SJSA1 (cell line): ENCODE data around the gene ASPA. TPM values are rescaled to one million over a fixed set of nuclear protein-coding genes. Genes with fewer than 3 reads are reported as not detected.
"Not testable (repeated sequence)": the region's sequence is repeated elsewhere in the genome, so short reads cannot be mapped to it uniquely, and the experiment has no call there.

Experiments used
- DNase-seq, 2 experiments: peaks; one replicate each; pipeline ENCODE4 v3.0.0-alpha.2; 2015 to 2020; ENCODE audit warnings: low spot score in 2 of 2, low read depth in 1 of 2
- H3K27ac ChIP-seq: fragments of 250-450 bp; sonication (Bioruptor Pico); 2 replicates; pipeline ENCODE4 v1.5.1; 2020; ENCODE audit warnings: mild to moderate bottlenecking, moderate library complexity
- H3K27me3 ChIP-seq: fragments of 250-450 bp; sonication (Bioruptor Pico); replicated peaks from 2 replicates; pipeline ENCODE4 v1.5.1; 2020; ENCODE audit warnings: mild to moderate bottlenecking, moderate library complexity
- H3K36me3 ChIP-seq: fragments of 250-450 bp; sonication (Bioruptor Pico); 2 replicates; pipeline ENCODE4 v1.5.1; 2020; ENCODE audit warnings: mild to moderate bottlenecking
- H3K4me1 ChIP-seq: fragments of 250-450 bp; sonication (Bioruptor Pico); replicated peaks from 2 replicates; pipeline ENCODE4 v1.6.1; 2021; ENCODE audit warnings: mild to moderate bottlenecking
- H3K4me3 ChIP-seq: fragments of 250-450 bp; sonication (Bioruptor Pico); 2 replicates; pipeline ENCODE4 v1.5.1; 2020; ENCODE audit warnings: mild to moderate bottlenecking
- H3K9me3 ChIP-seq: fragments of 250-450 bp; sonication (Bioruptor Pico); replicated peaks from 2 replicates; pipeline ENCODE4 v1.5.1; 2020; ENCODE audit warnings: mild to moderate bottlenecking
- total RNA-seq: library from RNA; depleted of rRNA; stranded (reverse); fragments of >200 nt; shearing (Covaris generic); gene quantifications from 2 replicates; pipeline ENCODE4 v1.2.3, GENCODE V29; 2014; rRNA removed

Gene ASPA
- 0.18 TPM in 1 of 2 replicates, not detected in the other for total RNA-seq

GRCh38 chr17:3475812-3476610 is at the start of gene ASPA:
Gene ASPA (plus strand): TSS chr17:3475997. CDS start chr17:3476160, 163 bp downstream.
- DNase-seq = peak in 1 of 2 experiments; percentile 3
- no peak within 1 kb of the TSS for H3K27ac ChIP-seq

GRCh38 chr17:3433215-3433614 is 42.6 kb upstream of the ASPA start:
- H3K36me3 ChIP-seq, H3K27ac ChIP-seq, H3K9me3 ChIP-seq, DNase-seq, H3K4me1 ChIP-seq, H3K27me3 ChIP-seq, H3K4me3 ChIP-seq: not testable (repeated sequence)

More at GRCh38 chr17:3475812-3476610, at the start of gene ASPA:
- Histone ChIP-seq H3K27me3 (no peaks in the 10 kb centered on the region), H3K4me3 (peak within 1 kb of the TSS; percentile 14), H3K4me1 (no peaks in the 10 kb centered on the region), H3K36me3 (no peaks in the 10 kb centered on the region), H3K9me3 (no peaks in the 10 kb centered on the region)

DNA sequence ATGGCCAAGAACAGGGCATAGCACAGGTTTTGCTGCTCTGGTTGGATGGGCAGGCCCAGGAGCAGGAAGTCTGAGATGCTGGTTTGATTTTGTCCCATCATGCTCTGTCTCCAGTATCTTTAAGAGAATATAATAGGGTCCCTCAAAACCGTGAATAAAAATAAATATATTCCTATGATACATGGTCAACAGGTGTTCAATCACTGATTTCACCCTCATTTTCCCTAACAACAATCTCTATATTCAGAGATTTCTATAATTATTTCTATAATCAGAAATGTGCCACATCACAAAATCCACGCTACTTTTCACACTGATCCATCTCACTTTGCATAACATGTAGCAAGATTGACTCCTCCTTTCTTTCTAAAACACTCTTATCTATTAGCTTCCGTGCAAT is 42.1 kb upstream of the ASPA start, which contains the start of gene OR1E2:
TSS of gene OR1E2 (minus strand) at position 101 of the 400 bp plus-strand sequence. CDS start at position 101, 0 bp downstream.
- H3K4me3 ChIP-seq = no peak within 1 kb of the TSS
- H3K36me3 ChIP-seq = no peaks in the 10 kb centered on the region
- no peak within 1 kb of the TSS for H3K27ac ChIP-seq
- no peaks in the 10 kb centered on the region for H3K9me3 ChIP-seq
- DNase-seq = no peak
- 0 out of 2 replicates have a peak, but pooled peaks cover 3% of the 10 kb centered on the region for H3K27me3 ChIP-seq
- no peaks in the 10 kb centered on the region for H3K4me1 ChIP-seq

GRCh38 chr17:3438368-3438767 is 37.4 kb upstream of the ASPA start:
- no peak for DNase-seq
- Histone ChIP-seq H3K4me3 (no peak overlapping the region), H3K27me3 (0 out of 2 replicates have a peak, but pooled peaks cover 3% of the 10 kb centered on the region), H3K4me1 (no peaks in the 10 kb centered on the region), H3K27ac (no peak overlapping the region), H3K9me3 (no peaks in the 10 kb centered on the region), H3K36me3 (no peaks in the 10 kb centered on the region)

- Histone ChIP-seq H3K27me3 (0 out of 2 replicates have a peak, but pooled peaks cover 3% of the 10 kb centered on the region), H3K9me3 (no peaks in the 10 kb centered on the region; the same call in 1 of the 2 replicates), H3K4me3 (no peak overlapping the region), H3K36me3 (no peaks in the 10 kb centered on the region), H3K27ac (no peak overlapping the region), H3K4me1 (no peaks in the 10 kb centered on the region)
- no peak for DNase-seq
Observed at GRCh38 chr17:3440451-3440850, 35.3 kb upstream of the ASPA start.

DNA sequence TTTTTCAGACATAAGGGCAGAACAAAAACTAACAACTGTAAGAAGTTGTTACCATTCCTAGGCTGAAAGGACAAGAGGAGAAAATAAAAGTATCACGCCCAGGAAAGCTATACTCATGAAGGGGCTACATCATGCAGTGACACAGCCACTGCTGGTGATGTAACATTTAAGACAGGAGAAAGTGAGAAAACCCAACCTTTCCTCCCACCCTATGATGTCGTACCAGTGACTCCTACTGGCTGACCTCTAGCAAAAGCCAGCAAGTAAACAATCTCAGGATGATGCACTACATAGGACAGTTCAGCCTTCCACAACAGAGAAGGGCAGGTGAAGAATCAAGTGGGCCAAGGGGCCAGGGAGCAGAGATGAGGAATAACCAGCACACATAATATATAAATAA is 28.2 kb upstream of the ASPA start:
- DNase-seq = no peak

DNA sequence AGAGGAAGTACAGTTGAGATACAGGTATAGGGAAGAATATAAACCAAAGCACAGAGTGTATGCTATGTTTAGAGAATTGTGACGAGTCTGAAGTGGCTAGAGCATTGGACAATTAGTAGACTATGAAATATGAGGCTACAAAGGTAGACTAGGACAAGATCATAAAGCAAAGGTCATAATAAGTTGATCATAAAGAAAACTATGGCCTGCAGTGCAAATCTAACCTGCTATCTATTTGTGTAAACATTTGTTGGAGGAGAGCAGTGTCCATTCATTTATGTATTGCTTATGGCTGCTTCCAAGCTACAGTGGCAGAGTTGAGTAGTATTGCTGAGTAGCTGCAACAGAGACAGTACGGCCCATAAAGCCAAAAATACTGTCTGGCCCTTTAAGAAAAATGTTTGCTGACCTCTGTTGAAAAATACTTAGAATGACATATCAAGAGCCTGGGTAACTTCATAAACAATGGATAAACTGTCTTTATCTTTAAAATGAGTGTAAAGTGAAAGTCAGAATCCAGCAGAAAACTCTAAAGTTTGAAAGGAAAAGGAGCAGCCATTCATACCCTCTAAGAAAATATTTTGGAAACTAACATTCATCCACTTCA is 27.6 kb upstream of the ASPA start:
- H3K4me1 ChIP-seq = no peaks in the 10 kb centered on the region
- H3K9me3 ChIP-seq = no peaks in the 10 kb centered on the region; the same call in 1 of the 2 replicates
- no peaks in the 10 kb centered on the region for H3K36me3 ChIP-seq
- no peaks in the 10 kb centered on the region for H3K27me3 ChIP-seq
- no peak overlapping the region for H3K27ac ChIP-seq
- H3K4me3 ChIP-seq = no peak overlapping the region
- DNase-seq = no peak

More for the DNA sequence above, 28.2 kb upstream of the ASPA start:
- Histone ChIP-seq H3K4me3 (no peak overlapping the region), H3K27me3 (no peaks in the 10 kb centered on the region), H3K9me3 (no peaks in the 10 kb centered on the region; the same call in 1 of the 2 replicates), H3K27ac (no peak overlapping the region), H3K4me1 (no peaks in the 10 kb centered on the region), H3K36me3 (no peaks in the 10 kb centered on the region)

- not testable (repeated sequence) for H3K27ac ChIP-seq, H3K27me3 ChIP-seq, H3K36me3 ChIP-seq, DNase-seq, H3K4me3 ChIP-seq, H3K4me1 ChIP-seq, H3K9me3 ChIP-seq
Observed at GRCh38 chr17:3466355-3466754, 9.4 kb upstream of the ASPA start.

- no peak overlapping the region for H3K4me3 ChIP-seq
- 0 out of 2 replicates have a peak, but pooled peaks cover 4% of the 10 kb centered on the region for H3K27me3 ChIP-seq
- H3K27ac ChIP-seq = no peak overlapping the region
- H3K36me3 ChIP-seq = no peaks in the 10 kb centered on the region
- H3K4me1 ChIP-seq = no peaks in the 10 kb centered on the region
- no peak for DNase-seq
- no peaks in the 10 kb centered on the region for H3K9me3 ChIP-seq
Observed at GRCh38 chr17:3469529-3469928, 6.3 kb upstream of the ASPA start.

DNA sequence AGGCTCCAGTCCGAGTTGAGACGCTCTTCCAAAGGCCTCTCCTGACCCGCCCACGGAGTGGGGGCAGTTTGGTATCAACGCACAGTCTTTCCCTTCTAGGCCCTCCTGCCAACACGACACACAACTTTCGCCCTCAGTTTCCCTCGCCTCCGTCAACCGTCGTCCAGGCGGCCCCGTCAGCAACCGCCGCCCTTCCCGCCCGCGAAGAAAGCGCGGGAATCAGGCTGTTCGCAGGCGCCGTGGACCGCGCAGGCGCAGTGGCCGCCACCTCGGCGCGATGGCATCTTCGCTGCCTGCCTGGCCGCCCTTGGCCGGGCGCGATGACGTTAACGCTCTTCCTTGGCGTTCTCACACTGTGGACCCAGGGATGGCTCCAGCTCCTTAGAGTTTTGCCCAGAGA is 4.2 kb upstream of the ASPA start, which contains the start of gene SPATA22:
TSS of gene SPATA22 (minus strand) at position 221 of the 400 bp plus-strand sequence. CDS start 2,494 bp downstream, outside the sequence.
- no peaks in the 10 kb centered on the region for H3K4me1 ChIP-seq
- no peak within 1 kb of the TSS for H3K4me3 ChIP-seq
- no peaks in the 10 kb centered on the region for H3K36me3 ChIP-seq
- no peaks in the 10 kb centered on the region for H3K9me3 ChIP-seq
- H3K27ac ChIP-seq = no peak within 1 kb of the TSS
- H3K27me3 ChIP-seq = 0 out of 2 replicates have a peak, but pooled peaks cover 4% of the 10 kb centered on the region
- no peak for DNase-seq

- H3K9me3 ChIP-seq = no peaks in the 10 kb centered on the region
- H3K4me1 ChIP-seq = no peaks in the 10 kb centered on the region
- no peak overlapping the region for H3K4me3 ChIP-seq
- 0 out of 2 replicates have a peak, but pooled peaks cover 4% of the 10 kb centered on the region for H3K27me3 ChIP-seq
- H3K36me3 ChIP-seq = no peaks in the 10 kb centered on the region
- DNase-seq = no peak
- no peak overlapping the region for H3K27ac ChIP-seq
Observed at GRCh38 chr17:3472137-3472536, 3.7 kb upstream of the ASPA start.

- no peak overlapping the region for H3K27ac ChIP-seq
- no peak for DNase-seq
- no peaks in the 10 kb centered on the region for H3K27me3 ChIP-seq
- no peaks in the 10 kb centered on the region for H3K4me1 ChIP-seq
- H3K9me3 ChIP-seq = no peaks in the 10 kb centered on the region
- H3K36me3 ChIP-seq = no peaks in the 10 kb centered on the region
- H3K4me3 ChIP-seq = no peak overlapping the region
Observed at GRCh38 chr17:3474212-3474611, 1.6 kb upstream of the ASPA start.

DNA sequence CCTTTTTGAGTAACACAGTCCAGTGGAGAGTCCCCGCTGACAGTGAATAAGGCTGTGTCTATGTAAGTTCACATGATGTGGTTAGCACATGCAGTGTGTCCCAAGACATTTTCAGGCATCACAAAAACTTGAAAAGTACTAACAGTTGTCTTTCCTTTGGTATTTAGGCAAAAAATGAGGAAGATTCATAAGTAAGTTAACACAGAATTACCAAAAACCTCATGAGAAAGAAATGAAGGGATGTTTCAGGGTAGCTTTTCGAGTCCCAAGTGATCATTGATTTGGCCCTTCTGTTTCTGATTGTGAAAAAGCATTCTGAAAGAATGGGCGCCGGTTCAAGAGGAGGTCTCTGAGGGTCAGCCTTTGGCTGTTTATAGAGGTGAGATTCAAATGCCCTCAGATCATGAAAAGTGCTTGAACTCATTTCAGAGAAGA is 529 bp upstream of the ASPA start:
- H3K4me3 ChIP-seq = no peak overlapping the region
- no peak for DNase-seq
- no peaks in the 10 kb centered on the region for H3K36me3 ChIP-seq
- H3K9me3 ChIP-seq = no peaks in the 10 kb centered on the region
- no peaks in the 10 kb centered on the region for H3K27me3 ChIP-seq
- no peaks in the 10 kb centered on the region for H3K4me1 ChIP-seq
- no peak overlapping the region for H3K27ac ChIP-seq

DNA sequence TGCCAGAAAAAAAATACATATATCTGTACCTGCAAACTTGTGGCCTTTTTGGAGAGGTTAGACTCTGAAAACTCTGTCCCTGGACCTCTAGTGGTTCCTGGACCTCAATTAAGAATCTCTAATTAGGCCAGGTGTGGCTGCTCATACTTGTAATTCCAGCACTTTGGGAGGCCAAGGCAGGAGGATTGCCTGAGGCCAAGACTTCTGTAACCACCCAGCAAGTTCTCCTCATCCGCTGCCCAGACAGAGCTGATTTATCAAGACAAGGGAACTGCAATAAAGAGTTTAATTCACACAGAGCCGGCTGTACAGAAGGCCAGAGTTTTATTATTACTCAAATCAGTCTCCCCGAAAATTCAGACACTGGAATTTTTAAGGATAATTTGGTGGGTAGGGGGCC is 4.2 kb downstream of the ASPA start:
- H3K9me3 ChIP-seq = no peaks in the 10 kb centered on the region
- H3K4me3 ChIP-seq = no peak overlapping the region
- H3K27ac ChIP-seq = no peak overlapping the region
- DNase-seq = no peak
- no peaks in the 10 kb centered on the region for H3K36me3 ChIP-seq
- no peaks in the 10 kb centered on the region for H3K27me3 ChIP-seq
- no peaks in the 10 kb centered on the region for H3K4me1 ChIP-seq
